Activated CD8-positive, alpha-beta memory T cell treated with anti-CD3 and anti-CD28 coated beads, Interleukin-2, amount 50 U/mL, for 1 hour (primary cell): ENCODE data around the gene DGAT2.
"Not testable (repeated sequence)": the region's sequence is repeated elsewhere in the genome, so short reads cannot be mapped to it uniquely, and the experiment has no call there.

Experiments used
- DNase-seq: peaks from one replicate; pipeline ENCODE4 v3.0.0-alpha.2; 2020; ENCODE audit errors: extremely low read depth

Gene DGAT2, protein sequence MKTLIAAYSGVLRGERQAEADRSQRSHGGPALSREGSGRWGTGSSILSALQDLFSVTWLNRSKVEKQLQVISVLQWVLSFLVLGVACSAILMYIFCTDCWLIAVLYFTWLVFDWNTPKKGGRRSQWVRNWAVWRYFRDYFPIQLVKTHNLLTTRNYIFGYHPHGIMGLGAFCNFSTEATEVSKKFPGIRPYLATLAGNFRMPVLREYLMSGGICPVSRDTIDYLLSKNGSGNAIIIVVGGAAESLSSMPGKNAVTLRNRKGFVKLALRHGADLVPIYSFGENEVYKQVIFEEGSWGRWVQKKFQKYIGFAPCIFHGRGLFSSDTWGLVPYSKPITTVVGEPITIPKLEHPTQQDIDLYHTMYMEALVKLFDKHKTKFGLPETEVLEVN

GRCh38 chr11:75768112-75768908 is at the start of gene DGAT2:
Gene DGAT2, plus strand, starts transcription at chr11:75768778. Its CDS starts 214 bp downstream, at chr11:75768992.
- peak; percentile 28 for DNase-seq

DNA sequence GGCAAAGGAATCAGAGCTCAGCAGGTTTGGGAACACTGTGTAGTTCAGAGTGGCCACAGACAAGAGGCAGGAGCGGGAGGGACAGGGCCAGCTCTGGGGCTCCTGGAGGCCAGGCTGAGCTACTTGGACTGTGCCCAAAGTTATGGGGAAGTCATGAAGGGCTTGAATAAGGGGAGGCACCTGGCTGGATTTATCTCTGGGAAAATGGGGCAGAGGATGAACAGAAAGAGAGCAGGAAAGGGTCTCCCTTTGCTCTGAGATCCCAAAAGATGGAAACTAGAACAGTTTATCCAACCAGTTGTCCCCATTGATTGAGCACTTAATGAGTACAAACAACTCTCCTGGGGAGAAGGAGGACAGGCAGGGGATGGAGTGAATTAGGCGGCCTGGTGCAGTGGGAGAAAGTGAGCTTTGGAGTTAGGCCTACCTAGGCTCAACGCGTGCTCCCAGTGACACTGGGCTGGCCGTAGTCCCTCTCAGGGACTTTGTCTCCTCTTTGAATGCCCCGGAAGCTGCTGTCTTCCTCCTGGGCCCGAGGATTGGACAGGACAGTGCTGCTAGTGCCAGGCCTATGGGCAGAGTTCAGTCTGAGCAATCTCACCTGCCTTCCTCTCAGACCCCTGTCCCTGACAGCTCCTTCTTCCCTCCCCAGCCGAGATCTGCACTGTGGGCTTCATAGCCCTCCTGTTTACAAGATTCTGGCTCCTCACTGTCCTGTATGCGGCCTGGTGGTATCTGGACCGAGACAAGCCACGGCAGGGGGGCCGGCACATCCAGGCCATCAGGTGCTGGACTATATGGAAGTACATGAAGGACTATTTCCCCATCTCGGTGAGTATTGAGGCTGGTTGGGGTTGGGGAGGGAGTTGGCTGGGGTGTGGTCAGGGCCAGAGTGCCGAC is 49.0 kb upstream of the DGAT2 start:
- no peak for DNase-seq

- DNase-seq, result no peak
Measured at GRCh38 chr11:75720639-75721038, 47.9 kb upstream of the DGAT2 start.

- DNase-seq, result no peak
Measured at GRCh38 chr11:75721852-75722668, 46.5 kb upstream of the DGAT2 start.

DNA sequence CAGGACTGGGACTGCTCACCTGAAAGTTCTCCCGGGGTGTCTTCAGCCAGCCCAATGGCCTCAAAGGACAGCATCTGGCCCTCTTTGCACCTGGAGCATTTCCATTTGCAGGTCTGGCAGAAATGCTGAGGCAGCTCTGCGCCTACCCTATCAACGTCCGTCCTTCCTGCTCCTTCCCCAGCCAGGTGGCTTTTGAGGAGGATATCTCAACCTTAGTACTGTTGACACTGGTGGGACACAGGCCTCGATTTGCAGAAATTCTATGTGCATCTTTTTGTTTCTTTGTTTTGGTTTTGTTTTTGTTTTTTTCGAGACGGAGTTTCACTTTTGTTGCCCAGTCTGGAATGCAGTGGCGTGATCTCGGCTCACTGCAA is 45.9 kb upstream of the DGAT2 start:
- no peak for DNase-seq

- DNase-seq, result no peak
Measured at GRCh38 chr11:75725547-75726320, 42.8 kb upstream of the DGAT2 start.

DNA sequence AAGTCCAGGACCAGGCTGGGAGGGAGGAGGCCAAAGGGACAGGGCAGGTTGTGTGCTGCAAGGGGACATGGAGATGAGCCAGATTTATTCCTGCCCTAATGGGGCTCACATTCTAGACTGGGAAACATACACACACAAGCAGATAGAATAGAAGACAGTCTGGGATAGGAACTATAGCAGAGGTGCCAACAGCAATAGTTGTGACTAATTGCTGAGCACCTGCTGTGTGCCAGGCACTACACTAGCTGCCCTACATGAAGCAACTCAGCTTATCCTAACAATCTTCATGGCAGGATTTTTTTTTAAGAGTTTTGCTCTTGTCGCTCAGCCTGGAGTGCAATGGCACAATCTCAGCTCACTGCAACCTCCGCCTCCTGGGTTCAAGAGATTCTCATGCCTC is 39.6 kb upstream of the DGAT2 start:
- no peak for DNase-seq

DNA sequence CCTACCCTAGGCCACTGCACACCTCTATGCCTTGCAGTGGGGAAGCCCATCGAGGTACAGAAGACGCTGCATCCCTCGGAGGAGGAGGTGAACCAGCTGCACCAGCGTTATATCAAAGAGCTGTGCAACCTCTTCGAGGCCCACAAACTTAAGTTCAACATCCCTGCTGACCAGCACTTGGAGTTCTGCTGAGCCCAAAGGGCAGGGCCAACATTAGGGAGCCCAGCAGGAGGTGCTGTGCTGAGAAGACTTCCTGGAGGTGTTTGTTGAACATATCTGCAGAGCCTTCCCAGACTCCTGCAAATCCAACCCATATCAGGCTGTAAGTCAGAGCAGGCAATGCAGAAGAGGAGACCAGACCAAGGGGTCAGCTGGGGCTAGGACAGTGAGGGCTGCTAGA is 37.5 kb upstream of the DGAT2 start:
- DNase-seq, result no peak

DNA sequence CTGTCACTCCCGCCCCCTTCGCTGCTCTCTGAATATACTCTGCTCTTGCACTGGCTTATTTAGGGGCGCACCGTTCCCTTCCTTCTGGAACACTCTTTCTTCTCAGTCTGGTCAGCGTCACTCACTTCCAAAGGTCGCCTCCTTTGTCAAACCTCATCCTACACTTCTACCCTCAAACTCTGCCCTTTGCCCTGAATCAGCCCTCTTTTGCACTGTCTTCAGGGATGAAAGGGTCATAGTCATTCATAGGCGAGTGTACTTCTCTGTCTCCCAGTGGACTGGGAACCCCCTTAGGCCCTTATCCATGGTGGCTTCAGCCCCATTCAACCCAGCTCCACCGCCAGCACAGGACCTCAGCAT is 35.5 kb upstream of the DGAT2 start:
- no peak for DNase-seq

DNA sequence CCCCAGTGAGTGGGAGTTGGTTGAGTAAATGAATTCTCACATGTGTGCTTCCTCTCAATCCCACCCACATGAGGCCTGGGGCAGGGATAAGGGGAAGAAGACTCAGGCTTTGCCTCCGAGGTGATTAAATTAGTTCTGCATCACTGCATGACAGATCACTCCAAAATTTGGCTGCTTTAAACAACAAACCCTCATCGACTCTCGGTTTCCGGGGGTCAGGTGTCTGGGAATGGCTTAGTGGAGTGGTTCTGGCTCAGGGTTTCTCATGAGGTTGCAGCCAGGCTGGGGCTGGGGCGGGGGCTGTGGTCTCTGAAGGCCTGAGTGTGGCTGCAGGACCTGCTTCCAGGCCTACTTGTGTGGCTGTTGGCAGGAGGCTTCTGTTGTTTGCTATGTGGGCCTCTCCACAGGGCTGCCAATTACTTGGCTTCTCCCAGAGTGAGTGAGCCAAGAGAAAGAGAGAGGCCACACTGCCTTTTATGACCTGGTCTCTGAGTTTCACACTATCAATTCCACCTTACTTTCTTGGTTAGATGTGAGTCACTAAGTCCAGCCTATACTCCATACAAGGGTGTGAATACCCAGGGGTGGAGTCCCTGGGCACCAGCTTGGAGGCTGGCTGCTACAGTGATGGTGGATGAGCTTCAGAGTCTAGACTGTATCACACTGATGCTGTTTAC is 35.0 kb upstream of the DGAT2 start:
- no peak for DNase-seq

- DNase-seq, result no peak
Measured at GRCh38 chr11:75734491-75735180, 33.9 kb upstream of the DGAT2 start.

- DNase-seq, result no peak
Measured at GRCh38 chr11:75735181-75735845, 33.3 kb upstream of the DGAT2 start.

GRCh38 chr11:75737314-75737713 is 31.3 kb upstream of the DGAT2 start:
- DNase-seq, result no peak

GRCh38 chr11:75740681-75741080 is 27.9 kb upstream of the DGAT2 start:
- no peak for DNase-seq

DNA sequence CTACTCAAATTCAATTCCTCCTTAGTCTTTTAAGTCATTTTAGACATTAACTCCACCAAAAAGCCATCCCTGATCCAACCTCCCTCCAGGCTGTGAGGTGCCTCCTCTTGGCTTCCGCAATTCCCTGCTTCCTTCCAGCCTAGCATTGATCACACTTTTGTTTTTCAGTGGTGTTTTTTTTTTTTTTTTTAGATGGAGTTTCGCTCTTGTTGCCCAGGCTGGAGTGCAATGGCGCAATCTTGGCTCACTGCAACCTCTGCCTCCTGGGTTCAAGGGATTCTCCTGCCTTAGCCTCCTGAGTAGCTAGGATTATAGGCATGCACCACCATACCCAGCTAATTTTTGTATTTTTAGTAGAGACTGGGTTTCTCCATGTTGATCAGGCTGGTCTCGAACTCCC is 25.4 kb upstream of the DGAT2 start:
- not testable (repeated sequence) for DNase-seq

DNA sequence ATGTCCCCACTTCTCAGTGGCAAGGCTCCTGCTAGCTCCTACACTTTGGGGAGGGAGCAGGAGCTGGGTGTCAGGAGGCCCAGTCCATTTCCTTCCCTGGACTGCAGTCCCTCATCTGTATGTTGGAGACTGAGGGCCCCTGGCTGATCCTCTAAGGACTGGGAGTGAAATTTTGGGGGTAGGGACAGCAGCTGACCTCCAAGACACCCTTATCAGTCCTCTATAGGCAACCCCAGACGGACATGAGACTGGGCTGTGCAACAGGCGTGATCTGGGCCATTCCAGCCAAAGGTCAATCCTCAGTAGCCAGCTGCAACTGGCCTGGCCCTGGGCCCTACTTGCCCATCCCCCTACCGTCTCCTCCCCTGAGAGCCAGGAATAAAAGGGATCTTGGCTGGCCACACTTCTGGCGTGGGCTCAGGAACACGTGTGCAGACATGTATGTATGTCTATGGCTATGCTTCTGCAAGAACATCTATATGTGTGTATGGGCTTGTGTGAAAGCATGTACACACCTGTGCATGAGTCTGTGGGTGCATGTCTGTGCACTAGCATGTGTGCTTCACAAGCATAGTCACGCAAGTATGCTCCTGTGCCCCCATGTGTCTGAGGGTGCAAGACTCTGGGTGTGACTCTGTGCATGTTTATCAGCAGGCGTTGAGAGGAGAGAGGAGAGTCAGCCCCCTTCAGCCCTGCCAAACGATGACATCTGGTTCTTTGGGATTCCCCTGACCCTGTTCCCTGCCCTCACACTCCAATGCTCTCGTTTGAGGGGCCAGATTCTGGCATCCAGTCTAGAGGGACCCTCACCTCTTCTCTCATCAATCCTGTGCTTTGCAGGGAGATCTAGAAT is 24.6 kb upstream of the DGAT2 start:
- DNase-seq, result no peak

DNA sequence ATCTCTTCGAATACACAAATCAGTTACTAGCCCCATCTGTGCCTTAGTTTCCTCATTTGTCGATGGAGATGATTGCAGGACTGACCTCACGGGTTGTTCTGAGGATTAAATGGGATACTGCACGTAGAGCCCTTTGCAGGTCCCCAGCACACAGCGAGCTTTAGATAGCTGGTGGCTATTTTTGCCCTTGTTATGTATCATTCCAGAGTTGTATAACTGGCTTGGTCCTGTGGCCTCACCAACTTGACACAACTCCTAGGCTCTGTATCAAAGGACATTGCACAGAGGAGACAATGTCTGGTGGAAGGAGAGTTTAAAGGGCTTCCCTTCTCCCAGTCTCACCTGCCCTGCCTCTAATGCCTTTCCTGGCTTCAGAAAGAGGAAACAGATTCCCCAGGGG is 22.8 kb upstream of the DGAT2 start:
- no peak for DNase-seq

GRCh38 chr11:75748729-75749273 is 19.8 kb upstream of the DGAT2 start:
- DNase-seq, result not testable (repeated sequence)
